Stomach (tissue), 9 donors: Measurements from ENCODE around the gene LYZL2. TPM values are rescaled to one million over a fixed set of nuclear protein-coding genes. Genes with fewer than 3 reads are reported as not detected.

Experiments
- DNase-seq, 2 donors: peaks; one replicate each; pipeline versions ENCODE4 v3.0.0 to v3.0.0-alpha.2; 2013 to 2019
- H3K27ac ChIP-seq, 5 donors: fragments of 200-600 bp in 4 of 5; sonication (generic) in 4 of 5; one replicate each; pipeline ENCODE4 v1.5.1; 2013 to 2019; ENCODE audit warnings: mild to moderate bottlenecking in 1 of 5, moderate library complexity in 1 of 5
- H3K27me3 ChIP-seq, 3 donors: fragments of 200-600 bp; sonication (generic); one replicate each; pipeline ENCODE4 v1.5.1; 2017 to 2019; ENCODE audit warnings: mixed run types in 1 of 3
- H3K36me3 ChIP-seq, 4 donors: fragments of 200-600 bp; sonication (generic); 1 replicate in 3 of 4; 2 replicates in 1 of 4; pipeline ENCODE4 v1.5.1; 2016 to 2019
- H3K4me1 ChIP-seq, 4 donors: fragments of 200-600 bp; sonication (generic); one replicate each; pipeline ENCODE4 v1.5.1; 2016 to 2019
- H3K4me3 ChIP-seq, 4 donors: fragments of 200-600 bp; sonication (generic) in 3 of 4; one replicate each; pipeline ENCODE4 v1.5.1; 2016 to 2019; ENCODE audit warnings: mild to moderate bottlenecking in 1 of 4
- H3K9me3 ChIP-seq, 4 donors: fragments of 200-600 bp; sonication (generic); one replicate each; pipeline ENCODE4 v1.5.1; 2016 to 2019
- CTCF ChIP-seq, 7 experiments: fragments of 450-650 bp in 4 of 7; fragments of 200-600 bp in 3 of 7; sonication (generic) in 3 of 7; IDR thresholded peaks; one replicate each; pipeline ENCODE4 v1.5.1; 2016 to 2019; ENCODE audit warnings: antibody characterized with exemption in 7 of 7, control low read depth in 2 of 7, mild to moderate bottlenecking in 1 of 7
- EP300 ChIP-seq: sonication (generic); formaldehyde crosslinking; IDR thresholded peaks from one replicate; pipeline ENCODE4 v1.6.1; 2017; ENCODE audit warnings: antibody characterized with exemption
- POLR2A ChIP-seq, 4 donors: fragments of 450-650 bp; IDR thresholded peaks; one replicate each; pipeline ENCODE4 v1.6.1; 2016; ENCODE audit warnings: antibody characterized with exemption in 4 of 4, control low read depth in 2 of 4, mild to moderate bottlenecking in 1 of 4, moderate library complexity in 1 of 4
- POLR2AphosphoS5 ChIP-seq, 3 donors: sonication (generic); formaldehyde crosslinking; IDR thresholded peaks; one replicate each; pipeline ENCODE4 v1.6.1; 2016; ENCODE audit warnings: antibody characterized with exemption in 3 of 3
- WGBS, 5 donors: extraction: QIAGEN DNeasy Blood & Tissue Kit in 3 of 5; methylation state at CpG; one replicate each; pipeline versions ENCODE4 v1.1.5 to v1.1.7; 2013 to 2018; 5-methylcytosine and 5-hydroxymethylcytosine counted together
- intact Hi-C: fragments of 100-400 bp; cut with DNase I; formaldehyde crosslinking; loops from one replicate; pipeline ENCODE4 v1.15.1; 2023; ENCODE audit warnings: low total_unique reads
- polyA plus RNA-seq, 3 donors: library from polyadenylated mRNA; stranded (reverse); fragments of 200-250 nt; gene quantifications; one replicate each; pipeline ENCODE4 v1.2.3, GENCODE V29; 2013
- total RNA-seq, 5 donors: library from RNA; depleted of rRNA; stranded (reverse); fragments of >200 nt; gene quantifications; one replicate each; pipeline versions ENCODE4 v1.1.0 to v1.2.3, GENCODE V29; 2014 to 2016
- donor health status: healthy with polysubstance abuse.
- donor health status: Bipolar disorder and iron deficiency.
- donor health status: healthy.

The LYZL2 gene
- total and polyA plus RNA-seq, 8 donors, result not detected

- Histone ChIP-seq H3K4me3 (no peak overlapping the region), H3K27ac (no peak overlapping the region), H3K9me3 (no peaks in the 10 kb centered on the region), H3K4me1 (peaks cover 7 to 35% (median 19%) of the 10 kb centered on the region in 4 donors), H3K27me3 (no peaks in the 10 kb centered on the region), H3K36me3 (no peaks in the 10 kb centered on the region)
- TF ChIP-seq CTCF (IDR thresholded peaks at IDR 0.05), result peak in 5 of 7 experiments; percentile 16 to 79 (median 46)
- TF ChIP-seq EP300, result no peak
- intact Hi-C loops, result no loop called here
- peak in 1 of 2 donors; percentile 71 for DNase-seq
- 33 to 40% (median 39%) methylated on average over 3 of the region's 3 CpGs for WGBS, 5 donors
Observed at GRCh38 chr10:30581779-30582380, 47.7 kb downstream of the LYZL2 start.

GRCh38 chr10:30580676-30581075, 48.9 kb downstream of the LYZL2 start:
- H3K4me3 ChIP-seq, result no peak overlapping the region
- no peaks in the 10 kb centered on the region for H3K27me3 ChIP-seq
- no peak for TF ChIP-seq EP300
- TF ChIP-seq POLR2AphosphoS5 (IDR thresholded peaks at IDR 0.05), result no peak
- no peak for TF ChIP-seq CTCF (IDR thresholded peaks at IDR 0.05)
- no peak for TF ChIP-seq POLR2A (IDR thresholded peaks at IDR 0.05)
- intact Hi-C loops, result no loop called here
- H3K36me3 ChIP-seq, result no peaks in the 10 kb centered on the region
- no peak overlapping the region for H3K27ac ChIP-seq
- 90 to 92% (median 91%) methylated on average over 5 of the region's 5 CpGs for WGBS, 5 donors
- DNase-seq, result no peak
- peaks cover 7 to 29% (median 19%) of the 10 kb centered on the region in 4 donors for H3K4me1 ChIP-seq
- H3K9me3 ChIP-seq, result no peaks in the 10 kb centered on the region

- Histone ChIP-seq H3K9me3 (no peaks in the 10 kb centered on the region), H3K4me3 (no peak overlapping the region), H3K27me3 (no peaks in the 10 kb centered on the region), H3K36me3 (no peaks in the 10 kb centered on the region), H3K27ac (no peak overlapping the region), H3K4me1 (peaks cover 7 to 29% (median 19%) of the 10 kb centered on the region in 4 donors)
- DNase-seq, result no peak
- TF ChIP-seq EP300, result no peak
- no peak for TF ChIP-seq CTCF (IDR thresholded peaks at IDR 0.05)
- no peak for TF ChIP-seq POLR2AphosphoS5 (IDR thresholded peaks at IDR 0.05)
- TF ChIP-seq POLR2A (IDR thresholded peaks at IDR 0.05), result no peak
- 89 to 92% (median 90%) methylated on average over 7 of the region's 7 CpGs for WGBS, 5 donors
- intact Hi-C loops, result no loop called here
Observed at GRCh38 chr10:30580241-30580640, 49.3 kb downstream of the LYZL2 start.

- Histone ChIP-seq H3K27ac (no peak overlapping the region), H3K4me1 (peaks cover 7 to 29% (median 19%) of the 10 kb centered on the region in 4 donors), H3K36me3 (no peaks in the 10 kb centered on the region), H3K9me3 (no peaks in the 10 kb centered on the region), H3K4me3 (no peak overlapping the region), H3K27me3 (no peaks in the 10 kb centered on the region)
- intact Hi-C loops, result no loop called here
- whole genome bisulfite sequencing, 5 donors, result 41 to 62% (median 54%) methylated on average over 3 of the region's 3 CpGs
- peak in 1 of 2 donors; percentile 33 for DNase-seq
- TF ChIP-seq POLR2A (IDR thresholded peaks at IDR 0.05) (no peak), EP300 (no peak), POLR2AphosphoS5 (IDR thresholded peaks at IDR 0.05) (no peak), CTCF (IDR thresholded peaks at IDR 0.05) (no peak)
Observed at GRCh38 chr10:30579574-30579973, 50.0 kb downstream of the LYZL2 start.
